AG09309 (cell line): ENCODE results near the gene PRCD.

Experiments used
- DNase-seq: peaks from one replicate; pipeline ENCODE4 v3.0.0-alpha.2; 2010; ENCODE audit warnings: low read depth
- H3K4me3 ChIP-seq: 2 replicates; pipeline ENCODE4 v1.5.1; 2011; ENCODE audit warnings: mild to moderate bottlenecking, low read depth, low read length, moderate library complexity; ENCODE audit not compliant: control insufficient read depth
- CTCF ChIP-seq: IDR thresholded peaks from 2 replicates; pipeline ENCODE4 v1.5.1; 2011; ENCODE audit warnings: mild to moderate bottlenecking, low read depth, low read length, inconsistent platforms; ENCODE audit not compliant: insufficient read depth, control insufficient read depth; ENCODE audit errors: missing control alignments

PRCD gene

GRCh38 chr17:76543482-76543825 lies 3.6 kb downstream of the PRCD start:
- no peak for DNase-seq
- H3K4me3 ChIP-seq = no peak overlapping the region
- no peak for TF ChIP-seq CTCF

GRCh38 chr17:76543826-76544545 lies 4.1 kb downstream of the PRCD start:
- no peak for TF ChIP-seq CTCF
- H3K4me3 ChIP-seq = no peak overlapping the region
- DNase-seq = no peak

GRCh38 chr17:76544546-76545365 lies 4.9 kb downstream of the PRCD start:
- TF ChIP-seq CTCF = no peak
- no peak for DNase-seq
- H3K4me3 ChIP-seq = no peak overlapping the region

- no peak for DNase-seq
- TF ChIP-seq CTCF = no peak
- H3K4me3 ChIP-seq = no peak overlapping the region
Observed at GRCh38 chr17:76545918-76546555, 6.2 kb downstream of the PRCD start.

- DNase-seq = peak; percentile 89
- TF ChIP-seq CTCF = no peak
- no peak overlapping the region for H3K4me3 ChIP-seq
Observed at GRCh38 chr17:76546556-76547182, 6.8 kb downstream of the PRCD start.

GRCh38 chr17:76547183-76547641 lies 7.4 kb downstream of the PRCD start:
- DNase-seq = no peak
- TF ChIP-seq CTCF = peak; percentile 73
- H3K4me3 ChIP-seq = no peak overlapping the region
